HUDEP-2 (cell line): ENCODE results near the gene CST2.
"Not testable (repeated sequence)": the region's sequence is repeated elsewhere in the genome, so short reads cannot be mapped to it uniquely, and the experiment has no call there.

Experiments used
- DNase-seq, 76 experiments: peaks; one replicate each; lab custom pipeline; 2025; ENCODE audit not compliant: unreplicated experiment in 76 of 76; lab: John Stamatoyannopoulos, UW

CST2 gene

DNA sequence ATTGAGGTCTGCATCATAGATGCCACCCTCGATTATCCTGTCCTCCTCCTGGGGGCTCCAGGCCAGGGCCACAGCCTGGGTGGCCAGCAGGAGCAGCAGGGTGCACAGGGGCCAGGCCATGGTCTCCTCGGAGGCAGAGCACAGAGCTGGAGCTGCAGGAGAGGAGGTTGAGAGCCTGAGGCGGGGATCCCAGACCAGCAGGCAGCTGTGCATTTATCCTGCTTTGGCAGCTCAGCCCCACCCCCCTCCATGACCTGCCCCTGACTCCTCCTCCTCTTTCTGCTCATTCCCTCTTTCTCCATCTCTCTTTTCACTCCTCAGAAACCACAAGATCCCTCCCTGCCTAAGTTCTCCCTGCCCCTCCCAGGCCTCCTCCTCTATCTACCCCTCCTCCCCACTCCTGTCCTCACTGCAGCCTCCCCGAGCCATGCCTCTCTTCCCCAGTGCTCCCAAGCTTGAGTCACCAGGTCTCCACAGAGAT, at the start of gene CST2:
Gene CST2 (minus strand): TSS at position 189 of the 481 bp plus-strand sequence. CDS start 69 bp downstream, at position 120.
- DNase-seq, result no peak

GRCh38 chr20:23875606-23876237, 49.2 kb upstream of the CST2 start:
- no peak for DNase-seq

- DNase-seq, result no peak
These were observed 48.2 kb upstream of the CST2 start for GRCh38 chr20:23874747-23875146.

DNA sequence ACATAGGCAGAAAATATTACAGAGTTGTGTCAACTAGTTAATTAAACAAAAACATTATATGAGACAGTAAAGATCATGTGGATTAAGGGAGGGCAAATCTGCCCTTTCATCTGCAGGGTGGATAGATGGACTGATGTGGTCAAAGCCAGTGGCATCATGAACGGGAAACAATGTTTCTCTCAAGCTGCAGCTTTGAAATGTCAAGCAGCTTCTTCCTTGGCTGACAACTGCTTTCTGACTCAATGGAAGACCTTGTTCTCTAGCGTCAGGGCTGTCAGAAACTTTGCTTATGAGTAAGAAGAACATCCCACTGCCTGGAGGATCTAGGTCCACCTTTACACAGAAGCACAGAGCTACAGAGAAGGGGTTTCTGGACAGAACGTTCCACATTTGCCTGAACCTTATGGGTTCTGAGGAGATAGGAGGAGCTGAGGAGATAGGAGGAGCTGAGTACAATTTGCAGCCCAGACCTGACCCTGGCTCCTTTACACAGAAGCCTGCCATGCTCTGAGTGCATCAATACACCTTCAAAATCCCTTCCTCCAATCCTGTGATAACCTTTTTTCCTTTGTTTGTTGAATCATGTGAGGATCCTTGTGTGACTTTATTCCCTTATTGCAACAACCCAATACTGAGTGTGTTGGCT, 47.0 kb upstream of the CST2 start:
- no peak for DNase-seq

- DNase-seq, result no peak
These were observed 45.5 kb upstream of the CST2 start for GRCh38 chr20:23872065-23872464.

DNA sequence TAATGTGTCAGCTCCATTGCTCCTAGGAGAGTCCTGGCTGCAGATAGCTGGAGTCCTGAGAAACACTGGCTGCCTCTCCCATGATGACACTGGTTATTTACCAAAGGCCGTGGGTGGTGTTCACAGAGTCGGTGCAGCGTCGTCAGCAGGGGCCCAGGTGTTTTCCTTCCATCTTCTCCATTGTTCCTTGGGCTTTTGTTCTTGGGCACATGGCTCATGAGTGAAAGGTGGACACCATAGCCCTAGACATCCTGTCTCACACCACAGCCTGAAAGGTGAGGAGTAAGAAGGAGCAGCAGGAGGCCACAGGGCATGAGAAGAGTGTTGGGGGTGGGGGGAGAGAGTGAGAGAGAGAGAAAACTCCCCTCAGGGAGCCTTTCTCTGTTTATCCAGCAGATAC, 43.9 kb upstream of the CST2 start:
- DNase-seq, result no peak

DNA sequence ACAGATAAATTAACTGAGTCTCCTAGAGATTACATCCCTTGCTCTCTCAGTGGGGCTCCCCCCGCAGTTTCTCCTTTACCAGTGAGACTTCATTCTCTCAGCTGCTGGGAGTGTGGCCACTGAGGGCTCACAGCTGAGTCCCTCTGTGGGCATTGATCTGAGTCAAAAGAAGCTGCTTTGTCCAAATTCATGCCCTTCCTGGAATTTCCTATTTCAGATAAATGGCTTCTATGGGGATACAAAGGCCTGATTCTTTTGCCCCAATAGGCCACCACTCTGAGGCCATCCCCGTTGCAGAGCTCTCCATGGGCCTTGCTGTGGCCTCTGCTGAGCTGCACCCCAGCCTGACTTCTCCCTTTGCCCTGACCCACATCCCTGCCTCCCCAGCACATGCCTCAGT, 43.0 kb upstream of the CST2 start:
- no peak for DNase-seq

GRCh38 chr20:23868321-23868720, 41.8 kb upstream of the CST2 start:
- no peak for DNase-seq

DNA sequence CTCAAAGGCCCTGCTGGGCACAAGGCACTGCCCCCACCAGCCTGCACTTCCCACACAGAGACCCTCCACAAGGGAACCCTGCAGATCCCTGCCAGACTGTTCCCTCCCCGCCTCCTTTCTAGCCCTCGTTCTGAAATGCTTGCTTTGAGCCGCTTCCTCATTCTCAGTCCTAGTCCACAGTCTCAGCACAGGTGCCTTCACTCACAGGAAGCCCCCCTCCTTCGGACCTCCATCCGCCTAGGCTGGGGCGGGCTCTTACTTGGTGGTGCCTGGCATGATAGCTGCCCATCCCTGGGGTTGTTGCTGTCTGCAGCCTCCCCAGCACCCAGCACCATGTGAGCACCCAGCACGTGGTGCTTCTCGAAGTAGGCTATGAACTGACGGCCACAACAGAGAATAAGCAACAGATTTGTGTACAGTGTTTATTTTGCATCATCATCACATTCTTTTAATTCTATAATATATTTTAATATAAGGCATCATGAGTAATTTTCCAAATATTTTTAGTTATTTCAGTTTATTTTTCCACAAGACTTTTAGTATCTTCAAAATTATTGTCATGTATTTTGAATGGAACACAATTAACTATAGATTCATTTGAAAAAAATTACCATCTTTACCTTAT, 40.7 kb upstream of the CST2 start:
- no peak for DNase-seq

DNA sequence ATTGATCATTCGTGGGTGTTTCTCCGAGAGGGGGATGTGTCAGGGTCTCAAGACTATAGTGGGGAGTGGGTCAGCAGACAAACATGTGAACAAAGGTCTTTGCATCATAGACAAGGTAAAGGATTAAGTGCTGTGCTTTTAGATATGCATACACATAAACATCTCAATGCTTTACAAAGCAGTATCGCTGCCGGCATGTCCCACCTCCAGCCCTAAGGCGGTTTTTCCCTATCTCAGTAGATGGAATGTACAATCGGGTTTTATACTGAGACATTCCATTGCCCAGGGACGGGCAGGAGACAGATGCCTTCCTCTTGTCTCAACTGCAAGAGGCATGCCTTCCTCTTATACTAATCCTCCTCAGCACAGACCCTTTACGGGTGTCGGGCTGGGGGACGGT, 34.2 kb upstream of the CST2 start:
- DNase-seq, result not testable (repeated sequence)

- DNase-seq, result no peak
These were observed 31.6 kb upstream of the CST2 start for GRCh38 chr20:23857962-23858595.

DNA sequence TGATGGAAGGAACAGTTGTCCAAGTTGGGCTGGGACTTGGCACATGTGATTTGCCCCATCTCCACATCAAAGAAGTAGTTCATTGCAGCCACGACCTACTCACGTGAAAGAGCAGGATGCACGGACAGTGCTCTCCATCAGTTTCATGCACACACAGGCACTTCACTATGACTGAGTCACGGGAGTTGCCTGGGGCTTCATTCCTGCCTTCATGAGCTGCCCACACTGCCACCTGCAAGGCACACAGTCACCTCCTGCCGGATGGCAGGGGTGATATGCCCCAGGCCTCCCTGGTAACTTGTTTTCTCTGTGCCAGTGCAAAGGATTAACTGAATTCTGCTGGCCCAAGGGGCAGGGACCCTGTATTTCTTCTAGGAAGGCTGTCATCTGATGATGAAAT, 30.2 kb upstream of the CST2 start:
- DNase-seq, result no peak

DNA sequence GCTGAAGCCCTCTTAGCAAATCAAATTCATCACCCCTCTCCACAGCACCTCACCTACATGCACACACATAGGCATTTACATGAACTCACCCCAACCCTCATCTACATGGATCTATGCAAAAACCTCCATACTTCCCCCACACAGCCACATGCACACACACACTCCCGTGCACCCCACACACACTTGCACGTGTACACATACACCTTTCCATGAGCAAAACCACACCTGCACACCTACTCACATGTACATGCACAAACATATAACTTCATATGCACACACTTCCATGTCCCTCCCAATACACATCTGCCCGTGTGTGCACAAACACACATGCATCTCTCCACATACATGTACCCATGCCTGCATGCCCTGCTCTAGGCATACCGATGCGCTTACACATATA, 29.7 kb upstream of the CST2 start:
- DNase-seq, result no peak

DNA sequence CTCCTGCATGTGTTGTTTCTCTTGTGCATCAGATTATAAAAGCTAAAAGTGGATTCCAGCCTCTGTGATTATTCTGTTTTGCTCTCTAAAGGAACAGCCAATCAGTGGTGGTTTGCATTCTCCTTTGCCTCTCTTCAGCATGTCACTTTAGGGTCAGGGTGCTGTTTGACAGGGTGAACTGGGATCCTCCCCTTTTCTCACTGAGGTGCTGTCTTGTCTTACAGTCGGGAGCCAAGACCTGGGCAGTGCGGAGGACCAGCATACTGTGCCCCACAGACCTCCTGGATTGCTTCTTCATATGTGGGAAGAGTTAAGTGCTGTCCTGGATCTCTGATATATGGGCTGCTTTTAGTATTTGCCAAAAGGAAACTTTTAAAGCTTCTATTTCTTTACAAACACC, 15.2 kb upstream of the CST2 start:
- DNase-seq, result no peak

DNA sequence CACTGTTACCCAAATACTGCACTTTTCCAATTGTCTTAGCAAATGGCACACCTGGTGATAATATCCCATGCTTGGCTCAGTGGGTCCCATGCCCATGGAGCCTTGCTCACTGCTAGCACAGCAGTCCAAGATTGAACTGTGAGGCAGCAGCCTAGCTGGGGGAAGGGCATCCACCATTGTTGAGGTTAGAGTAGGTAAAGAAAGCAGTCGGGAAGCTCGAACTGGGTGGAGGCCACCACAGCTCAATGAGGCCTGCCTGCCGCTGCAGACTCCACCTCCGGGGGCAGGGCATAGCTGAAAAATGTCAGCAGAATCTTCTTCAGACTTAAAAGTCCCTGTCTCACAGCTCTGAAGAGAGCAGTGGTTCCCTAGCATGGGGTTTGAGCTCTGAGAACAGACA, 9.2 kb upstream of the CST2 start:
- no peak for DNase-seq

DNA sequence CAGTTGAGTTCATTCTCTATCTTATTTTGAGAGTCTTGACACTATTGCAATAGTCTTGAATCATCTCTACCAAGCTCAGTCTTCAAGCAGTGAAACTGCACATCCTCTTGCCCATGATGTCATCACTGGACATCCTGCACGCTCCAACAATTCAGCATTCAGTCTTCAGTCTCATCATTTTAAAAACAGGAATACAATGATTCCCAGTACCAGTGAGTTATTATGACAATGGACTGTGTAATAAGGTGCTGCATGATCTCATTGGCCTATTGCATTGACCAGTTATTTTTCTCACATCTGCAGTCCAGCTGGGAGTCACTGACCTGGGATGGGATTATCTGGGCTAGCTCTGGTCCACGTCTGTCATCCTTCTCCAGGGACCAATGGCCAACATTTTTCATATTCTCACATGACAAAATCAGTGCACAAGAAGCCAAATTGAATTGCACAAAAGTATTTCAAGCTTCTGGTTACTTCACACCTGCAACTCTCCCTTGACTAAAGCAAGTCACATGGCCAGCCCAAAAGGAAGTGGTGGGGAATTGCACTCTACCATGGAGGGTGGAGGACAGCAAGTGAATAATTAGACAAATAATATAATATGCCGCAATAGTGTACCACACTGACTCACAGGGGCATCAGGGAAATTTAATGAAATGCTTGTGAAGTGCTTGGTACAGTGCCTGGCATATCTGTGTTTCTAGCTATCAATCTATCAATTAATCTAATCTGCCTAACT, 6.4 kb upstream of the CST2 start:
- no peak for DNase-seq

DNA sequence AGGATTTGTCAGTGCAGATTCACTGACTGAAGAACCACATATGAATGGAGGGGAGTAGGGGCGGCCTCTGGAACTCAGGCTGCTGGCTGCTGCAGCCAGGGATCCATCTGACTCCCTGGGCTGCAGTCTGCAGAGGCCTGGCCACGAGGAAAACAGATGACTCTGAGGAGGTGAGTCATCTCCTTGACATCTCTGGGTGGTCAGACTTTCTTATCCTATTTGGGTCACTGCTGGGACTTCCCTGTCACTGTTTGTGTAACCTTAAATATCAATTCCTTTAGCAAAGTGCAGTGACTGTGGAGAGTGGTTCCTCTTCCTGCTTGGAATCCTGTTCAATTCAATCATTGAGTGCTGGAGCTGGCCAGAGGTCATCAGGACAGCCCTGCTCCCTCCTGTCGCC, 5.4 kb upstream of the CST2 start:
- DNase-seq, result not testable (repeated sequence)

GRCh38 chr20:23823621-23824324, 2.8 kb downstream of the CST2 start:
- DNase-seq, result no peak

- no peak for DNase-seq
These were observed 3.4 kb downstream of the CST2 start for GRCh38 chr20:23823111-23823510.

- DNase-seq, result no peak
These were observed 6.0 kb downstream of the CST2 start for GRCh38 chr20:23820493-23820892.
